ES-I3 (cell line): Measurements from ENCODE around the gene SGPP1.
"Not testable (repeated sequence)": the region's sequence is repeated elsewhere in the genome, so short reads cannot be mapped to it uniquely, and the experiment has no call there.

Experiments
- H3K36me3 ChIP-seq: 2 replicates; pipeline ENCODE4 v1.6.1; 2013; ENCODE audit warnings: mild to moderate bottlenecking, low read length, control low read depth, moderate library complexity; ENCODE audit not compliant: insufficient read depth
- H3K4me1 ChIP-seq: 2 replicates; pipeline ENCODE4 v1.6.1; 2013; ENCODE audit warnings: mild to moderate bottlenecking, control low read depth, low read length; ENCODE audit not compliant: insufficient read depth
- H3K9ac ChIP-seq: 2 replicates; pipeline ENCODE4 v1.6.1; 2013; ENCODE audit warnings: low read depth, mild to moderate bottlenecking, low read length, moderate library complexity
- H3K9me3 ChIP-seq: 2 replicates; pipeline ENCODE4 v1.6.1; 2013; ENCODE audit warnings: mild to moderate bottlenecking, low read length, moderate library complexity; ENCODE audit not compliant: control insufficient read depth, insufficient read depth

Gene SGPP1

DNA sequence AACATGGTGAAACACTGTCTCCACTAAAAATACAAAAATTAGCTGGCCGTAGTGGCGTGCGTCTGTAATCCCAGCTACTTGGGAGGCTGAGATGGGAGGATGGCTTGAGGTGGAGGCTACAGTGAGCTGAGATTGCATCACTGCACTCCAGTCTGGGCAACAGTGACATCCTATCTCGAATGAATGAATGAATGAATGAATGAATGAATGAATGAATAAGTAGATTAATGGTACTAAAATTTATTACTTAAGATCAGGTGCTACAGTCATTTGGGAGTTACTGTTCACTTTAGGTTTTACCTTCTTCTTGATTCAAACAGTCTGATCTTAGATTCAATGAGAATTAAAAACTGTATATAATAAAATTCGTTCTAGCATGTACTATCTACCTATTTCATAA lies 54.6 kb downstream of the SGPP1 start:
- no peaks in the 10 kb centered on the region for H3K9me3 ChIP-seq
- peaks cover 4% of the 10 kb centered on the region for H3K4me1 ChIP-seq
- no peaks in the 10 kb centered on the region for H3K36me3 ChIP-seq
- no peak overlapping the region for H3K9ac ChIP-seq

DNA sequence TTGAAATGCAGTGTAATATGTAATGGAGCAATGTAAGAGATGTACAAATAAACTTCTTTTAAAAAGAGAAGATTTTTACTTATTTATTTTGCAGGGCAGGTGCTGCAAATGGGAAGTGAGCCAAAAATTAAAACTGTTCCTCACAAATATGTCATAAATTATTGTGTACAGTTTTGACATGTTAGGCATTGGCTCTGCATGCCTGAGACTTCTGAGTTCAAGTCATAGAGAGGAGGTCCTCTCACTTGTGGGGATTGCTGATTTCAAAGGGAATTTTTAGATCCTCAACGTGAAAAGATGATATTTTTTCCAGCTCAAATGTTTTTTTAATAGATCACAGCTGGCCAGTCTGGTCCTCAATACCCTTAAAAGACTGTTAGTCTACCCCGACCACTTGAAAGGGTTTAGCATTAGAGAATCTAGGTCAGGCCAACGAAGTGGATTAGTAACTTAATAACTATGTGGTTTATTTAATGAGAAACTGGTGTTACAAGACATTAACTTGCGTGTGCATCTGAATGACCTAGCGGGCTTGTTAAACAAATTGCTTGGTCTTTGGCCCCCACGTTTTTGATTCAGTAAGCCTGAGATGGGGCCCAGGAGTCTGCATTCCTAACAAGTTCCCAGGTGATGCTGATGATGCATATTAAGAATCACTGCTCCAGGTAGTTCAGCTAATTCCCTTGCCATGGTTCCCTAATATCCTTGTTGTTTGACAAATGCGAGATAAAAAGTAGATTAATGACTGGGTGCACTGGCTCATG lies 55.3 kb downstream of the SGPP1 start:
- H3K36me3 ChIP-seq, result no peaks in the 10 kb centered on the region
- H3K4me1 ChIP-seq, result no peaks in the 10 kb centered on the region; the same call in 1 of the 2 replicates
- no peaks in the 10 kb centered on the region for H3K9me3 ChIP-seq
- H3K9ac ChIP-seq, result no peak overlapping the region

GRCh38 chr14:63671987-63672386 lies 55.9 kb downstream of the SGPP1 start:
- no peaks in the 10 kb centered on the region for H3K9me3 ChIP-seq
- no peak overlapping the region for H3K9ac ChIP-seq
- H3K36me3 ChIP-seq, result no peaks in the 10 kb centered on the region
- H3K4me1 ChIP-seq, result no peaks in the 10 kb centered on the region; the same call in 1 of the 2 replicates

DNA sequence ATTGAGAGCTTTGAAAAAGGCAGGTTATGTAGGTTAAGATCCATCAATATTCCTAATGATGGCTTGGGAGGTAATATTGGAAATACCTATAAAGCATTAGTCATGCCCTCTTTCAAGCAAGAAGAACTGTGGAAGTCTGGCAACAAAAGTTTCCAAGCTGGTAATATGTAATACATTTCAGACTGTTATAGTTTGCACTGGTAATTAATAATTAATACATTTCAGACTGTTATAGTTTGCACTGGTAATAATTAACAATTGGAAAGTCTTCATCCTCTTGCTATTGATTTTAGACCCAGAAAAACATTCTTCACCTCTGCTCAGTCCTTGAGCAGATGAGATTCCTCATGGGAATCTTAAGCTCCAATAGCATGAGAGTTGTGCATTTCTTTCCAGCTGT lies 57.2 kb downstream of the SGPP1 start:
- no peaks in the 10 kb centered on the region for H3K36me3 ChIP-seq
- H3K9ac ChIP-seq, result no peak overlapping the region
- H3K9me3 ChIP-seq, result no peaks in the 10 kb centered on the region
- H3K4me1 ChIP-seq, result no peaks in the 10 kb centered on the region; the same call in 1 of the 2 replicates

DNA sequence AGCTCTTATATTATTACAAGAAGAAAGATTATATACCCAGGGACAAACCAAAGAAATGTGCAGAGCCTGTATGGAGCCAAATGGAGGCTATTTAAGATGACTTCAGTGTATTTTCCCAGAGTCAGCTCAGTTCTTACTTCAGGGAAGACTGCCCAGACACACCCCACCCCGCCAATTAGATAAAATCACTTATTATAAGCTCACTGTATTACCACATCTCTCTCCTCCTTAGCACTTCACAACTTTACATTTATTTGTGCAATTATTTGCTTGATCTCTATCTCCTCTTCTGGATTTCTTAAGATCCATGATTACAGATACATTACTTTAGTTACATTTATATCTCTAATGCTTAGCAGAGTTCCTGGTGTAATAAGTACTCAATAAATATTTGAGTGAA lies 61.5 kb downstream of the SGPP1 start:
- Histone ChIP-seq H3K36me3 (no peaks in the 10 kb centered on the region), H3K4me1 (no peaks in the 10 kb centered on the region), H3K9me3 (no peaks in the 10 kb centered on the region), H3K9ac (no peak overlapping the region)

- no peak overlapping the region for H3K9ac ChIP-seq
- no peaks in the 10 kb centered on the region for H3K36me3 ChIP-seq
- no peaks in the 10 kb centered on the region for H3K4me1 ChIP-seq
- H3K9me3 ChIP-seq, result no peaks in the 10 kb centered on the region
These were observed 64.2 kb downstream of the SGPP1 start for GRCh38 chr14:63663428-63664341.

- no peaks in the 10 kb centered on the region for H3K4me1 ChIP-seq
- no peaks in the 10 kb centered on the region for H3K36me3 ChIP-seq
- H3K9ac ChIP-seq, result no peak overlapping the region
- no peaks in the 10 kb centered on the region for H3K9me3 ChIP-seq
These were observed 65.1 kb downstream of the SGPP1 start for GRCh38 chr14:63662776-63663175.

- H3K36me3 ChIP-seq, H3K9me3 ChIP-seq, H3K9ac ChIP-seq, H3K4me1 ChIP-seq: not testable (repeated sequence)
These were observed 66.0 kb downstream of the SGPP1 start for GRCh38 chr14:63661881-63662280.

- Histone ChIP-seq H3K4me1 (no peaks in the 10 kb centered on the region), H3K9me3 (no peaks in the 10 kb centered on the region), H3K36me3 (no peaks in the 10 kb centered on the region), H3K9ac (no peak overlapping the region)
These were observed 68.1 kb downstream of the SGPP1 start for GRCh38 chr14:63659726-63660125.

DNA sequence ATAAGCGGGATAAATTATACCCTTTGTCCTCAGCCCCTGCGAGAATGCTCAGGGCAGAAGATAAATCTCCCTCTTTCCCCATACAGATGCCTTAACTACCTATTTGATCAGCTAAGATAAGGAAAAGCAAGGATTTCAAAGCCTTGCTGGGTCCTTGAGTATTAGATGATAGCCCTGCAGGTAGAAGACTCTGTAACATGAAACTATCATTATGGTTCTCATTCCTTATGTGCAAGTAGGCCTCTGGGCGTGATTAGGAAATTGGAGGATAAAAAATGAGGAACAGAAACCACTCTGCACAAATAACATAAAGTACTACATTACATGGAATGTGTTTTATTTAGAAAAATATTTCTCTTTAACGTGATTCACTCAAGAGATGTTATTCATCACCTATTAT lies 71.7 kb downstream of the SGPP1 start:
- Histone ChIP-seq H3K9me3 (no peaks in the 10 kb centered on the region), H3K4me1 (no peaks in the 10 kb centered on the region), H3K36me3 (no peaks in the 10 kb centered on the region), H3K9ac (no peak overlapping the region)

DNA sequence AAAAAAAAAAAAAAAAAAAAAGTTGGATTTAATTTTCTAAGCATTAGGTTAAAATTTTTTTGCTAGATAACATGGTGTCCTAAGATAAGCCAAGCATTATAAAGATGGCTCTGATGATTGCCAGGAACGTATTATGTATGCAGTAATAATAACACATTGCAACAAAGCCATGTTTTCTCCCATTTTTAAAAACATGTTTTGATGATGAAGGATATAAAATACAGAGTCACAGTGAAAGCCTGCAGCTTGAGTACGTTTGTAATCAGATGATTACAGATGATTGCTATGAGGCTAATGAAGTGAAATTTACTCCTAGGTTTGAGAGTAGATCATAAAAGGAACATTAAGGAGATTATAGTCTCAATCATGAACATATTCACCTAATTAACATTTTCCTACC lies 72.9 kb downstream of the SGPP1 start:
- Histone ChIP-seq H3K9ac (no peak overlapping the region), H3K9me3 (no peaks in the 10 kb centered on the region), H3K36me3 (no peaks in the 10 kb centered on the region), H3K4me1 (no peaks in the 10 kb centered on the region)

GRCh38 chr14:63654346-63654745 lies 73.5 kb downstream of the SGPP1 start:
- H3K36me3 ChIP-seq, result no peaks in the 10 kb centered on the region

DNA sequence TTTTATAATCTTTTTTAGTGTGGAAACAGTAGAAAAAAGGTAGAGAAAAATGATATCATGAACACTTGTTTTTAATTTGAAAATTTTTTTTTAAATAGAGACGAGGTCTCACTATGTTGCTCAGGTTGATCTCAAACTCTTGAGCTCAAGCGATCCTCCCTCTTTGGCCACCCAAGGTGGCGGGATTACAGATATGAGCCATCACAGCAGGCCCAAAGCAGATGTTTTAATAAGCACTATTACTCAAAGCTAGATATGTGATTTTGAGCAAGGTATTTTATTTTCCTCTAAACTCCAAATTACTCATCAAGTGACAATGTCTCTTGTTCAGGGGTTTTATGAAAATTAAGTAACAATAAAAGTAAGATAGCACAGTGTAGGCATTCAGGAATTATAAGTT lies 75.5 kb downstream of the SGPP1 start:
- no peaks in the 10 kb centered on the region for H3K9me3 ChIP-seq
- H3K4me1 ChIP-seq, result no peaks in the 10 kb centered on the region
- no peak overlapping the region for H3K9ac ChIP-seq
- no peaks in the 10 kb centered on the region for H3K36me3 ChIP-seq

More at GRCh38 chr14:63654346-63654745, 73.5 kb downstream of the SGPP1 start:
- Histone ChIP-seq H3K4me1 (no peaks in the 10 kb centered on the region), H3K9ac (no peak overlapping the region), H3K9me3 (no peaks in the 10 kb centered on the region)

DNA sequence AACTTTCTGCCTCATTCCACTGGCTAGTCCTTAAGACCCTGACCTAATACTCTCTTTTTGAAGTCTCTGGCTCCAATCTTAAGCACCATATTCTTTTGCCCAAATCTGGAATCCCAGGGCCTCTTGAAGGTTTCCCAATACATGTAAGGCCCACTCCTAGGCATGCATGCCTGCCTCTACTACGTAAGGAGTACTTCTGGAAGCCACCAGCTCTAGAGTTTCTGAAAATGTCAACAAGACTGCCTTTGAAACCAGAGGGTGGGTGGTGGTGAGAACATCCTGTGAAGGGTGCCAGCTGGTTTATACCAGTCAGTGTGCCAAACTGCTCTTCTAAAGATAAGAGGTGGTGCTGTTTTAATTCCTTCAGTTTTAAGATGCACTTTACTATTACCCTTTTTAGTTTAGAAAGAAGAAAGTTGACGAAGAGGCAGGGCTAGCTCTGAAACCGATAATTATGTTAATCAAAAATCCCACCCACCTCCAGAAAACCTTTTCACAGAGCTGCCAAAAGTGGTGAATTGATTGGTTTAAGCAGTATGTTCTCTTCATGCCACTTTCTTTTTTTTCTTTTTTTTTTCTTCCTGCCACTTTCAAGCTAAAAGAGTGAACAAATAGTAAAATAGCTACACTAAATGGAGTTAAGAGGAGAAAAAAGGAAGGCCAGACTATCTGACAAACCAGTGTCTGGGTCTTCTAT lies 77.5 kb downstream of the SGPP1 start:
- Histone ChIP-seq H3K9me3 (no peaks in the 10 kb centered on the region), H3K36me3 (no peaks in the 10 kb centered on the region), H3K4me1 (no peaks in the 10 kb centered on the region), H3K9ac (no peak overlapping the region)
